Right hindlimb (tissue), 1 donor: ENCODE results near the gene NEUROD2.

Experiments used
- DNase-seq: peaks from one replicate; pipeline ENCODE4 v3.0.0-alpha.2; 2018

Gene NEUROD2

DNA sequence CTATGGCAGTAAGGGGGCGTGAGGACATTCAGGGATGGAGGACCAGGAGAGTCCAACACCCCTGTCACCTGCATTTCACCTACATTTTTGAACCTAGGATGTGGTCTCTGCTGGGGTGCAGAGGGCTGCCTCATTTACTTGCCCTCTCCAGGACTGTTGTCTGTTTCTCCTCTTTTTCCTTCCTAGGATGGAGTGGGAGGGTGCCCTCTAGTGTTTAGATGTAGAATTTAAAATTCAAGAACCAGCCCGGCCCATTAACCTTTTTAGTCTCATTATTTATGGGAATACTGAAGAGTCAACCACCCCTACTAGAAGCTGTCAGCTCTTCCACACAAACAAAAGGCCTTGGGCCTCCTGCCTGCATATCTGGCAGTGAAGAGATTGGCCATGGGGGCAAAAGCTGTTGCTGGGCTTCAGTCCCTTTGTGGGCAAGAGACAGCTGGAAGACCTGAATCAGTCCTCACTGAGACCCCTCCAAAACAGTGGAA, 26.7 kb upstream of the NEUROD2 start:
- no peak for DNase-seq

DNA sequence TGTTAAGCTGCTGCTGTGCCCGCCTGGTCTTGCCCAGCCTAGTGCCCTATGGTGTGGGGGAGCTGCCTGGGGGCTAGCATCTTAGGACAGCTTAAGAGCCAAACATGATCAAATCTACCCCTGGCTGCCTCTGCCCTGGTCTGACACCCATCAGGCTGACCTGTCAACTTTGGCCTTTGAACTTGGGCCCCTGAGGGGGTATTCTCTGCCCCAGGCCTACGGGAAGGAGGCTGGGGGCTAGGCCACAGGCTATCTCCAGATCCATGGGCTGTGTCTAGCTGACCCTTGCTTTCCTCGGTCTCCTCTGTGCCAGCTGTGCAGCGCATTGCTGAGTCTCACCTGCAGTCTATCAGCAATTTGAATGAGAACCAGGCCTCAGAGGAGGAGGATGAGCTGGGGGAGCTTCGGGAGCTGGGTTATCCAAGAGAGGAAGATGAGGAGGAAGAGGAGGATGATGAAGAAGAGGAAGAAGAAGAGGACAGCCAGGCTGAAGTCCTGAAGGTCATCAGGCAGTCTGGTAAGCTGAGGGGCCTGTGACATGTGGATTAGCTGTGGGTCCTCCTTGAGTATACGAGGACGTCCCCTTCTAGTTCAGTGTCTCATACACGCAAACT, 26.0 kb upstream of the NEUROD2 start:
- no peak for DNase-seq

DNA sequence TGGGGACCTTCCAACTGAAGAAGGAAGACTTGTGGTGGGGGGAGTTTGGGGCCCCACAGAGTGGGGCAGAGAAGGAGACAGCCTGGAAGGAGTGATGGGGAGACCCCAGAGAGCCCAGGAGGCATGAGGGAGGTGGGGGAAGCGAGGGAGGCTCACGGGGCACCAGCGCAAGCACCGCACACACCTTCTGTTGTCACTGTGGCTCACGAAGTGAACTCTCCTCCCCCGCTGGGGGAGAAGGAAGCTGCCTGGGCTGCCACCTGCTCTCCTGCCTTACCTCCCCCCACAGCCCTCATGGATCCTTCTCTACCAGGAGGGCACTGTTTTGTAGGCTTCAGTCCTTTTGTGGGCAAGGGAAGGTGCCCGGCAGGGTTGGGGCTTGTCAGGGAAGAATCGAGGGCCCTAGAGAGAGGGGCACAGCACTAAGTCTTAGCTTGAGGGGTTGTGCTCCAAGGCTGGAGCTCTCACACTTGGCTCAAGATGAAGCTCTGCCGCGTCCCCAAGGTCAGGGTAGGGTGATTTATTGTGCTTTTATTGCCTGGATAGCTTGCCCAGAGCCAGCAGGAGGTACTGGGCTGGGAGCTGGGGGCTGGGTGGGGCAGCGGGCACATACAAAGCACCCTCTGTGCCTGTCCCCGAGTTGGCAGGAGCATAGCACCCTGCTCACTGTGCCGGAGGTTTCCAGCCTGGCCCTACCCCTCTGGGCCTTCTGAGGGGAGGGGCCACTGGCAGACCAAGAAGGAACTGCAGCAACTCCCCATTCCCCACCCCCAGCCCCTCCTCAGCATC, 24.6 kb upstream of the NEUROD2 start:
- peak; percentile 47 for DNase-seq

DNA sequence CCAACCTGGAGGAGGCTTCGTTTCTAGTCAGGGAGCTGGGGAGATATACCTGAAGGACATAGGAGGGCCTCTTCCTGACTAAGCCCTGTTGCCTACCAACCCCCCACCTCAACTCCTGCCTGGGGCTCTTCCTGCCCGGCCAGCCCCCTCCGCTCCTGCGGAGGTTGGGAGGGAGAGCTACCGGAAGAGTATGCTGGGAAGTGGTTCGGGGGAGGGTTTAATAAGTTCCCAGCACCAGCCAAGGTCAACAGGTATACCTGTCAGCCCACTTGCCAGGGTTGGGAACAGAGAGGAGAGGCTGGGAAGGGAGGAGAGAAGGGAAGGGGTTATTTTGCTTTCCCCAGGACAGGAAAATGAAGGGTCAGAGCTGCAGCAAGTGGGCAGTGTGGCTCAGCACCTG, 23.7 kb upstream of the NEUROD2 start:
- DNase-seq, result no peak

DNA sequence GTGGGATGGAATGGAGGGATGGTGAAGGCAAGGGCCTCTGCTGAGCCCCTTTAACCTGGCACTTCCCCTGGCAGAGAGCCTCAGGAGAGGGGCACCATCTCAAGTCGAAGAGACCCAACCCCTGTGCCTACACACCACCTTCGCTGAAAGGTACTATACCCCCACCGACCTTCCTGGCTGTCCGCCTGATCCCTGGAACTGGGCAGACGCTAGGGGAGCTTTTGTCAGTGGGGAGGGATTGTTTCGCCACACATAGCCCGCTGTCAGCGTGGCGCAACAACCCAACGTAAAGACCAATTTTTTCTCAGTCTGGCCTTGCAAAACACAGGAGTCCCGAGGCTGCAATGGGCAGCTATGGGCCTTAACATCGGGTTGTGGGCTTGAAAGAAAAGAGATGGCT, 22.2 kb upstream of the NEUROD2 start:
- DNase-seq, result no peak

DNA sequence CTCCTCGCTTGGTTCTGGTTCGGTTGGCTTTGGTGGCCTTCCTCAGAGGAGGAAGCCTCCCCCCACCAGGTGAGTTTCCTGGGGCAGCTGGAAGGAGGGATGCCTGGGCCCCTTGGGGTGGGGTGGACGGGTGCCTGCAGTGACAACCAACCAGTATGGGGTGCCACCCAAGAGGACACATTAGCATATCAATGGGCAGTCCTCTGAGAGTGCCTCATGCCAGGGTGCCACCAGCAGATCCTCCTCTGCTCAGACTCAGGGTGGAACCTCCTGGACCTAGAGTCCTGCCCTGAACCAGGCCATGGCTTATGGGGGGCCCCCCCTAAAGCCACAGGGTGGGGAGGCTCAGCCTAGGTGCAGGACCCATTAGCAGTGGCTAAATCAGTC, 21.8 kb upstream of the NEUROD2 start:
- no peak for DNase-seq

DNA sequence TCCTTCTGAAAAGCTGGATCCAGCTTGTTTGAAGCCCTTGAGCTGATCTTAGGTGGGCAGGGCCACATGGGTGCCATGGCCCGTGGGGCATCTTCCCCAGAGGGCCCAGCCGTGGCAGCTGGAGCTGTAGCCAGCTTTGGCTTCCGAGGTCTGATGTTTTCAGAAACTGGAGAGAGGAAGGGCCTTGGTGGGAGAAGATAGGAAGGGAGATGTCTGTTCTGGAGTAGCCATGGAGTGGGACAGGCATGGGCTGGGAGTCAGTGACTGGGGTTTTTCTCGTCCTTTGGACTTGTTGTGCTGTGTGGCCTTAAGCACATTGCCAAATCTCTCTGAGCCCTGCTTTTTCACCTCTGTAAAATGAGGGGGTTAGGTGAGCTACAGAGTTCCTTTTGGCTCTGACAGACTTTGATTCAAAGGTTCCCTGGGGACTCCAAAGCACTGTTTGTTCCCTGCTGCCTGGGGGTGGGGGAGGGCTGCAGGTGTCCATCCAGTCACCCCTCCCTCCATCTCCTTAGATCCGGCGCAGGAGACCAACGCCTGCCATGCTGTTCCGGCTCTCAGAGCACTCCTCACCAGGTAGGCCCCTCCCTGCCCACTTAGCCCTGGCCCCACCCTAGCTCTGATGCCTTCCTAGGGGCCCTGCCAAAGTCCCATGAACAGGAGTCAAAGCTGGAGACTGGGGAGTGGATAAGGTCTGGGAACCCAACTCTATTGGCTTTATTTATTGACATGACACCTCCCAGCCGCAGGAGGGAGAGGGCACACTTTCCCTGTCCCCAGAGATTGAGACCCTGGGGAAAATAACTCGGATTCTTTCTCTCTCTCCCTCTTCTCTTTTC, 21.2 kb upstream of the NEUROD2 start:
- no peak for DNase-seq

DNA sequence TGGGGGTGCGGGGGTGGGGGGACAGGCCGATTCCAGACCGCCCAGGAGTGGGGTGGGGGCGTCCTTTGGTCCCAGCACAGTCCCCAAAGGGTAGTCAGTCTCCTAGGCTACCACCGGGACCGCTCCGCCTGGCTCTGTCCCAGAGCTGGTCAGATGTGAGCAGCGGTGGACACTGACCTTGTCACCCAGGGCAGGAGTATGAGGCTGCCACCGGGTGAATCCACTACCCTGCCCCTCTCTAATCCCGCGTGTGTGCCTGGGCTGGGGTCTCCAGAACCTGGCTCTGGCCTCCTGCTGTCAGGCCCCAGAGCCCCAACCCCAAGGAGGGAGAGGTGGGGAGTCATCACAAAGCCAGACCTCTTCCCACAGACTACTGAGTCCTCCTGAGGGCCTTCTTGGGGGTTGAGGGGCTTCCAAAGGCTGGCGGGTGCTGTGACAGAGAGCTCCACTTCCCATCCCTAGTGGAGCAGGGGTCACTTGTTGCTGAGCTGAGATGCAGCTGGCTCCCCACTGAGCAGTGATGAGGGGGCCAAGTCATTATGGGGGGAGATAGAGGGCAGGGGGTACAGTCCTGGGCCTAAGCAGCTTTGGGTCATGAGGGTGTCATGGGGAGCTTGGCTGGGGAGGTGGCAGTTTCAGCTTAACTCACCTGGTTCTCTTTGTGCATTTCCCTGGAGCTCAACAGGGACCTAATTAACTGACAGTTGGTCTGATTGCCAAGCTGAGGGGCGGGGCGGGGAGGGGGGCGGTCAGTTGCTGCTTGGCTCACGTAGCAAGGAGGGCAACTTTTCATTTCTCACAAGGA, 20.2 kb upstream of the NEUROD2 start:
- no peak for DNase-seq

DNA sequence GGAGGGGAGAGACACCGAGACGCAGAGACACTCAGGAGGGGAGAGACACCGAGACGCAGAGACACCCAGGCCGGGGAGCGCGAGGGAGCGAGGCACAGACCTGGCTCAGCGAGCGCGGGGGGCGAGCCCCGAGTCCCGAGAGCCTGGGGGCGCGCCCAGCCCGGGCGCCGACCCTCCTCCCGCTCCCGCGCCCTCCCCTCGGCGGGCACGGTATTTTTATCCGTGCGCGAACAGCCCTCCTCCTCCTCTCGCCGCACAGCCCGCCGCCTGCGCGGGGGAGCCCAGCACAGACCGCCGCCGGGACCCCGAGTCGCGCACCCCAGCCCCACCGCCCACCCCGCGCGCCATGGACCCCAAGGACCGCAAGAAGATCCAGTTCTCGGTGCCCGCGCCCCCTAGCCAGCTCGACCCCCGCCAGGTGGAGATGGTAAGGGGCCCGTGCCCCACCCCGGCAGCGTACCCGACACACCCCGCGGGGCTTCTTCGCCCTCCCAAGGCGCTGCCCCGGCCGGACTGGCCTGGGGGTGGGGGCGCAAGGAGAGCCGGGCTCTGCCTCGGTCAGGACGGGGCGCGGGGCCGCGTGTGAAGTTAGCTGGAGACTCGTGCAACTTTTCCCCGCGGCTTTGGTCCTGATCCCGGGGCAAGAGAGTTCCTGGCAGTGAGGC, 19.5 kb upstream of the NEUROD2 start:
- DNase-seq, result no peak

DNA sequence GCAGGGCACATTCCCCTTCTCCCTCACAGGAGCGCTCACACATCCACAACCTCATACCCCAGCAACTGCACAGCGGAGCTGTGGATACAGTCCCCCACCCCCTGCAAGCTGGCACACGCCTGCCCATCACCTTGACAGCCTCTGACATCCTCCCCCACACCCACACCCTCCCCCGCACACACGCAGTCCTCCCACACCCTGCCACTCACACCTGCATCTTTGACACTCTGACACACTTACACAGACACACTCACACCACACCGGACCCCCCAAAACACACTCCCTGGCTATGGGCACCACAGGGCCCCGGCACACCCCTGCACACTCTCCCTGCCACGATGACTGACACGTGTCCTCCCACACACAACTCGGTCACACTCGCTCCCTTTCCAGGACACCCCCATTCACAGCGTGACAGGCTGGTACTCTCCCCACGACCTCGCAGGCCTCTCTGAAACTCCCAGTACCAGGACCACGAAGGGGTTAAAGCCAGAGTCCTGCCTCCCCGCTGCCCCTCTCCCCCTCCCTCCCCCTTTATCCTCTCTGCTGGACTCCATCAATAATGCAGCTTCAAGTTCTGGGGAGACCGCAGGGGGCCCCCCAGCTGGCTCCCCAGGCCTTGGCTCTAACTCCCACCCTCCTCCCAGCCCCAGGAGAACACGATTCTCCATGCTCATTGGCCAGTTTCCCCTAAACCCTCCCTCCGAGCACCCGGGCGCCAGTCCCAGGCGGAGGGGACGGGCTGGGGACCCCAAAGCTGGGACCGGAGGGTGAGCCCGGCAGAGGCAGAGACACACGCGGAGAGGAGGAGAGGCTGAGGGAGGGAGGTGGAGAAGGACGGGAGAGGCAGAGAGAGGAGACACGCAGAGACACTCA, 18.7 kb upstream of the NEUROD2 start, which contains the start of gene PPP1R1B:
Gene PPP1R1B, plus strand, starts transcription at position 782 of the 876 bp plus-strand sequence. CDS start 441 bp downstream, outside the sequence.
- no peak for DNase-seq

DNA sequence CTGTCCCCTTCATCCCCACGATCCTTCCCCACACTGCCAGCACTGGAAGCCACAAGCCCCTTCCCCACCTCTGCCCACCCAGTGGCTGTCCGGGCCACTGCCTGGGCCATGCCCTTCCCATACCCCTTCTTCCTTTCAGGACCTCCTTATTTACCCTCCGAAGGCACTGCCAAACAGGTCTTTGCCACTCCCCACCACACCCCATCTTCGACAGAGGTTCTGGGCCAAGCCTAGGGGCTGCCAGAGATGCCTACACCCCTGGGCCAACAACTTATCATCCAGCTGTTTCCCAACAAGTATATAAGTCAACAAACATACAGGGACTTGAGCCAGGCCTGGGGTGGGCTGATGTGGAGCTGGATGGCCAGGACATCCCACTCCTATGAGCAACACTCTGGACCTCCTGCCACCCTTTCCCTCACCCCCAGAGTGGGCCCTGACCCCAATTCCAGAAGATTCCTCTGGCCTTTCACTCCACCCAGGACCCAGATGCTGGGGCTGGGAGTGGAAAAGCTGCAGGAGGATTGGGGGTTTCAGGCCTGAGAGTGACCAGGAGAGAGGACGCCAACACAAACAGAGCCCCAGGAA, 17.6 kb upstream of the NEUROD2 start:
- DNase-seq, result no peak

DNA sequence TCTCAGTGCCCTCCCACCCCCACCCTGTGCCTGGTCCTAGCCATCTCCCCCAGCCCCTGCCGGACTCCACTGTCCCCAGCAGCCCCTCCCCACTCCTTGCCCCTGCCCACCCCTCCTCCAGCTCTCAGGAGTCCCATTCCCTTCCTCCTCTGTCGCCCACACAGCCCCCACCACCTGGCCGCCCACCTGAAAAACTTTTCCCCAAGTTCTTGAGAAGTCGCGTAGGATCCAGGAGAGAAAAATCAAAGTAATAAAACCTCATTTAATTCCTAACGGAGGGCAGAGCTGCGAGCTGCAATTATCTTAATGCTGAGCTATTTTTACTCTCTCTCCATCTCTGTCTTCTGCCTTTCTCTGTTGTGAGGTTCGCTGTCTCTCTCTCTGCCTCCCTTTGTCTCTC, 16.6 kb upstream of the NEUROD2 start:
- no peak for DNase-seq

DNA sequence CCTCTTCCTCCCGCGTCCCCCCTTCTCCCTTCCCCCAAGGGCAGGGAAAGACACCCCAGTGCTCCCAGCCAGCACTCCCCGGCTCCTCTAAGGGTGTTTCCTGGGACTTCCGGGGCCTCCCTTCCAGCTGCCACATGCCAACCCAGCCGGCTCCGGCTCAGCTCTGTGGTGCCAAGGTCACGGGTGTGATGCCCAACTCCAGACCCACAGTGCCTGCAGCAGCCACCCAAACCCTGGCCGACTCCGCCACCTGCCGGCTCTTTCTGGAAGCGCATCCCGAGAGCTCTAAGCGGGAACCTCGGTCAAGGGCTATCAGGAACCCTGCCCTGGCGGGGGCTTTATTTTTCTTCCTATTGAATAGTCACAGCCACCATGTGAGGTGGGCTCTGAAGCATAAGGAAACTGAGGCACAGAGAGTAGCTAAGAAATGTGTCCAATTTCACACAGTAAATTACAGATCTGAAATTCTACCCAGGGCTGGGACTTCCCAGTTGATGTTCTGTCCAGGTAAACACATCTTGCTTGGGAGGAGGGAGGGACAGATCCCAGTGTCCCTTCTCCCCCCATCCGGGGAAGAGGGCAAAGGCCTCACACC, 15.7 kb upstream of the NEUROD2 start:
- peak; percentile 83 for DNase-seq

DNA sequence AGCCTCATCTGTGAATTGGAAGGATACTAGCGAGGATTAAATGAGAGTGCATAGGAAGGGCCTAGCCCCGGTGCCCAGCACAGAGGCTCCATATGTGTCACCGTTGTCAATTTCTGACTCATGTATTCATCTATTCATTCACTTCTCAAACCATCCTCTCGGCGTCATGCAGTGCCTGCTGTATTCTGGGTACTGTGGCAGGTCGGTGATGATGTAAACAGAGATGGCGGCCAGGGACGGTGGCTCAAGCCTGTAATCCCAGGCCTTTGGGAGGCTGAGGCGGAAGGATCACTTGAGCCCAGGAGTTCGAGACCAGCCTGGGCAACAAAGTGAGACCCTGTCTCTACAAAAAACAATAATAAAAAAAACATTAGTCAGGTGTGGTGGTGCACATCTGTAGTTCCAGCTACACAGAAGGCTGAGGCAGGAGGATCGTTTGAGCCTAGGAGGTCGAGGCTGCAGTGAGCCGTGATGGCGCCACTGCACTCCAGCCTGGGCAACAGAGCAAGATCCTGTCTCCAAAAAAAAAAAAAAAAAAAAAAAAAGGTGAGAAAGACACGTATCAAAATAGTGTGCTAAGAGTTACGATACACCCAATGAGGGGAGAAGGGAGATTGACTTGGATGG, 14.8 kb upstream of the NEUROD2 start:
- no peak for DNase-seq

DNA sequence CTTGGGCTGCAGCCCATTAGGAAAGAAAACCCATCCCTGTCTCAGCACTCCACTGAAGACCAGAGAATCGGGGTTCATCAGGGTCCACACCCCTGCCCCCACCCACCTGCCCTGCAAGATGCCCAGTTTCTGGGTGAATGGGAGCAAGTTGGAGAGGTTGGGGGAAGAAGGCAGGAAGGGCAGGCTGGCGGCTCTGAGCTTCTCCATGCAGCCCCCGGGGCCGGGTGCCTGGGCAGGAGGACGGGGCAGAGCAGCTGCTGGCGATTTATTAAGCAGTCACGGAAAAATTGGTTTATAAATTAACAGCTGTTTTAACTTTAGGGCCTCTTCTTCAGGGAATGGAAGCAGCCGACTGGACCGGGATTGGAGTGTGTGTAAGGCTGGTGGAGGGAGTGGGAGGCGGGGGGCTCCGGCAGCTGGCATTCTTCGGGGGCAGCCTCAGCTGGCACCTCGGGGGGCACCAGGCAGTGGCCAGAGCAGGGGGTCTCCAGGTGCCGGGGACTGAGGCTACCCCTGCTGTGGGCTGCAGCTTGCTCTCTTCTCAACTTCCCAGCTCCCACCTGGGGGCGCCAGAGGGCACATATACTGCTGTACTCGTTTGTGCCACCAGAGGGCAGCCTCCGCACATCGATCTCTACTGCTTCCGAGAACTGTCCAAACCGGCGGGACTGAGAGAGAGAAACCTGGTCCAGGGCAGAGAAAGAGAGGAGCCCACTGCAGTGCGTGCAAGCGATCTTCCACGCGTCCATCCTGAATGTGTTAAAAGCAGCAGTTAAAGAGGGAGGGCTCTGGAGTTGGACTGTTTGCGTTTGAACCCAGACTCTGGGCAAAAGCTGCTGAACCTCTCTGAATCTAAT, 14.0 kb upstream of the NEUROD2 start:
- DNase-seq, result peak; percentile 91

DNA sequence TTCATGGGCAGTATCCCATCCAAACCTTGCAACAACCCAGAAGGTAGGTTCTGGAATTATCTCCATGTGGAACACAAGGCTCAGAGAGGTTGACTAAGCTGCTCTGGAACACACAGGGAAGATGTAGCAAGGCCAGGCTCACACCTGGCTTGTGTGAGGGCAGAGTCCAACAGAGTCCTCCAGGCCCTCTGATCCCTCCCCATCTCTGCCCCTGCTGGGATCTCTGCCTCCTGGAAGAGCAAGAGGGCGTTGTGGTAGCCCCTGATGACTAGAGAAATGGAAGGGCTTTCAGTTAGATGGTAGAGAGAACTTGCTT, 12.0 kb upstream of the NEUROD2 start:
- DNase-seq, result no peak

DNA sequence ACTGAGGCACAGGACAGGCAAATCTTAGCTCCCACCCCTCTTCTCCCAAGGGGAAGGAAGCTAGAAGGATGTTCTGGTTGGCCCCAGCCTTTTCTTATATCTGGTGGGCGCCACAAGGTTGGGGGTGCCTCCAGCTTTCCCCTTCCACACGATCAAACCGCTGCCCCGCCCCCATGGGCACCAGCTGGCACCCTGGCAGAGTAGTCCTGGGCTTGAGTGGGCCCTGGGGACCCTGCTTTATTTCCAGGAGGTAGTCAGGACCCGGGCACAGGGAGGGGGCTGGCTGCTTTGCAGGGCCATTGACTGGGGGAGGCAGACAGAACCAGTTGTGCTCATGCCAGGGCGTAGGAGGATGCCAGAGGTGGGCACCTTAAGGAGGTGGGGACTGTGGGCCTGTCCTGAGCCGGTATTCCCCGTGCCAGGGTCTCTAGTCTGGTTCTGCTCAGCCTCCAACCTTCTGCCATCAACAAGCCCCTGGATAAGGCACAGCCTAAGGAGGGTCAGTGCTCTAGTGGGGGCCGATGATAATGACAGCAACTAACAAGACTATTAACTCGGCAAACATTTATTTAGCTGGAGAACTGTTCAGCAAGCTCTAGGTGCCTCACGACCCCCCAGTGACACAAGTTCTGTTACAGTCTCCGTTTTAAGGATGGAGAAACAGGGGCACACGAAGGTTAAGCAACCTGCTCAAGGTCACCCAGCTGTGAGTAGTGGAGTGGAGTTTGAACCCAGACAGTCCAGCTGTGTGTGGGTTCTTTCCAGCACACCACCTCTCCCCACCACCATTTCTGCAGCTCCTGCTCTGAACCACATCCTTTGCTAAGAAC, 11.5 kb upstream of the NEUROD2 start:
- DNase-seq, result no peak
